Measurements from ENCODE around the gene NT5M.
A peak's percentile ranks its signal among the peaks of the same experiment; 100 is the strongest.
"Not testable (repeated sequence)": the region's sequence is repeated elsewhere in the genome, so short reads cannot be mapped to it uniquely, and the experiment has no call there.

NT5M gene

DNA sequence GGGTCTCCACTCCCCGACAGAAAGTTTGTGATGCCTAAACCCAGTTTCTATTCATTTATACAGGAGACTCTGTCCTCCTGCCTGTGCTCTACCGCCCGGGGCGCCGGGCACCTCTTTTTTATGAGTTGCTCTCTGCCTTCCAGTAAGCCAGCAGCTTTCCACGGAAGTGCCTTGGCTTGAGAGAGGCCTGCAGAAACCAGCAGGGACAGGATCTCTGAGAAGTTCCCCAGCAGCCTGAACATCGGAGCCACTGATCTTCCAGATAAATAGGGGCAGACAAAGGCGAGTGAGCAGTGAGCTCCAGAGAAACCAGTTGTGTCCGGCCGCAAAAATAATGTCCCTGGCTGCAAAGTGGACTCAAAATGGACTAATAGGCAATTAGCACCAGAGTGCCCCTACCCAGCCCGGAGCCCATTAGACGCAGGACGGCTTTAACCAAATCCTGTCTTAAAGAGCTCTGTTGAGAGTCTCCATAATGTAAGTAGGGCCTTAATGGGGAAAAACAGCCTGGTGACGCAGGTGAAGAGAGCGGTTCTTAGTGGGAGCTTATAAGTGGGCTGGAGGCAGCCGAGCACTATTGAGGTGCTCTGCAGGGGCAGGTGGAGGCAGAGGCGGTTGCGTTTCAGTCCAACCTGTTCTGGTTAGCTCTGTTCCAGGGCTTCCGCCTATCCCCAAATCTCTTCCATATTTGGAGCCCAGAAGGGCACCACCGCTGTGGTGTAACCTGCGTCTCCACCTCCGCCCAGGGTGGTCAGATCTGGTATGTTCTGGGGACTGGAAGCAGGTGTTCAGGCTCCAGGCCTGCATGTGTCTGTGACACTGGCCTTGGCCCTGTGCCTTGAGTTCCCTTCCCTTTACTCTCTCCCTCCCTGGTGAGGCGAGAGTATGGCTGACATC, 74.1 kb downstream of the NT5M start:
- DNase-seq (ENCODE audit: low read depth), result no peak

DNA sequence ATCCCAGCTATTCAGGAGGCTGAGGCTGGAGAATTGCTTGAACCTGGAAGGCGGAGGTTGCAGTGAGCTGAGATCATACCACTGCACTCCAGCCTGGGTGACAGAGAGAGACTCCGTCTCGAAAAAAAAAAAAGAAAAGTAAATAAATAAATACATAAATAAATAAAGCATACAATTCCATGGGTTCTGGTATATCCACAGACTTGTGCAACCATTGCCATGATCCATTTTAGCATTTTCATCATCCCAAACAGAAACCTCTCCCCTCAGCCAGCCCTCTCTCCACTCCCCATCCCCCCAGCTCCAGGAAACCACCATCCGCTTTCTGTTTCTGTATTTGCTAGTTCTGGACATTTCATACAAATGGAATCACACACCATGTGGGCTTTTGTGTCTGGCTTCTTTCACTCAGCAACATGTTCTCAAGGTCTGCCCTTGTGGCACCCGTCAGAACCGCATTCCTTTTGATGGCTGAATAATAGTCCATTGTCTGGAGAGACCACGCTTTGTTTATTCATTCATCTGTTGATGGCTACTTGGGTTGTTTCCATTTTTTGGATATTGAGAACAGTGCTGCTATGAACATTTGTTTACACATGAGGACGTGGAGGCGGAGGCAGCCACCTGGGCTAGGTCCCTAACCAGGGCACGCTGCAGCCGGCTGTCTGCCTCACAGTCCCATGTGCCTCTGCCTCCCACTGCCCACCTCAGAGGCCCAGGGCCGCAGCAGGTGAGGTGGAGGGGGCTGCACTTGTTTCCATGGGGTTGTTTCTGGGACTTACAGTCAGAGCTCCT, 76.2 kb downstream of the NT5M start:
- DNase-seq (ENCODE audit: low read depth), result no peak

GRCh38 chr17:17380145-17380925, 77.2 kb downstream of the NT5M start:
- no peak for DNase-seq (ENCODE audit: low read depth)

GRCh38 chr17:17381446-17382064, 78.4 kb downstream of the NT5M start:
- DNase-seq (ENCODE audit: low read depth), result no peak

- DNase-seq (ENCODE audit: low read depth), result no peak
Observed at GRCh38 chr17:17382065-17382459, 78.9 kb downstream of the NT5M start.

DNA sequence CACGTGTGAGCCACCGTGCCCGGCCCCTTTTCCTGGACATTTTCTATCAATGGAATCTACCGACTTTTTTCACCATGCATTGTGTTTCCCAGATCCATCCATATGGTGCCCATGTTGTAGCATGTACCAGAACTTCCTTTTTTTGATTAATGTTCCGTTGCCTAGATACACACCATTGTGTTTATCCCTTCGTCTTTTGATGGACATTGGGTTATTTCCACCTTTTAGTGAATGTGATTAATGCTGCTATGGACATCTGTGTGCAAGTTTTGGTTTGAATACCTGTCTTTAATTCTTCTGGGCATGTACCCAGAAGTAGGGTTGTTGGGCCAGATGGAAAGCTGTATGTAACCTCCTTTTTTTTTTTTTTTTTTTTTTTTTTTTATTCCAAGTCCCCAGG, 79.8 kb downstream of the NT5M start:
- DNase-seq (ENCODE audit: low read depth), result no peak

DNA sequence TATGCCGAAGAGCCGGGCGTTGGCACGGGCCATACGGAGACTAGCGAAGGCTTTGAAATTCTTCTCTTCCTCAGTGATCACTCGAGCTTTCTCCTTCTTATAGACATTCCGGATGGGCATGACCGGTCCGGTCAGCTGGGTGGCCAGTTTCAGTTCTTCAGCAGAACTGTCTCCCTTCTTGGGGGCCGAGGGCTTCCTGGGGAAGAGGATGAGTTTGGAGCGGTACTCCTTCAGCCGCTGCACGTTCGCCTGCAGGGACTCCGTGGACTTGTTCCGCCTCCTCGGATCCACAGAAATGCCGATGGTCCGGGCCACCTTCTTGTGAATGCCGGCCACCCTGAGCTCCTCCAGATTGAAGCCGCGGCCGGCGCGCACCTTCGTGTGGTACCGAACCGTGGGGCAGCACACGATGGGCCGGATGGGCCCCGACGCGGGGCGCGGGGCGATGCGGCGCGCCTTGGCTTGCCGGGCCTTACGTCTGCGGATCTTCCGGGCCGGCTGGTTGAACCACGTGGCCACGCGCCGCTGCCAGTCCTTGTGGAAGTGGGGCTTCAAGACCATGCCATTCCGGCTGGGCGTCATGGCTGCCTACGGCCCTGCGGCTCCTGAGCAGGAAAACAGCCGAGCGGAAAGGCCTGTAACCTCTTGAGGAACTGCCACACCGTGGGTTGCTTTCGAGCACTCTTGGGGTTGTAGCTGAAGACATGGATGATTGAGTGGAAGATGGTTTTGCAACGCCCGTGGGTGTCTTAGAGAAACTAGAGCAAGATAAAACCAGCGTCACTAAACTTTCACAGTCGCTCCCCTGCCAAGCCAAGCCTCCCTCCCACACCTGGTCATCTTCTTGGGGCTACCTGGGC, 80.5 kb downstream of the NT5M start:
- not testable (repeated sequence) for DNase-seq (ENCODE audit: low read depth)

GRCh38 chr17:17384291-17384615, 81.1 kb downstream of the NT5M start:
- DNase-seq (ENCODE audit: low read depth), result no peak

DNA sequence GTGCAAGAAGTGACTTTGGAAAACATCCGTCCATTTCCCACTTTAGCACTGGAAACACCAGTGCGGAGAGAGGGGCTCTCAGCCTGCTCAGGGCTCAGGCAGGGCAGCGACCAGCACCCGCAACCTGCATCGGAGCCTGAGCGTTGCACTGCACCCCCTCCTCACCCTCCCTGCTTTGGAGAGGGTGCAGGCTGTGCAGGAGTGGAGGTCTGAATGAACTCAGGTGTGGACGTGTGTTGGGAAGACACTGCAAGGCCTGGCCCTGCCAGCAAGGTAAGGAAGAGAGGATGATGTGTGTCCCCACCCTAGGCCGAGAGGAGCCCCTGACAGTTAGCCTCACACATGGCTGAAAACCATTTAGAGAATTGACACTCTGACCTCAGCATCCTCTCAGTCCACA, 81.8 kb downstream of the NT5M start:
- no peak for DNase-seq (ENCODE audit: low read depth)

DNA sequence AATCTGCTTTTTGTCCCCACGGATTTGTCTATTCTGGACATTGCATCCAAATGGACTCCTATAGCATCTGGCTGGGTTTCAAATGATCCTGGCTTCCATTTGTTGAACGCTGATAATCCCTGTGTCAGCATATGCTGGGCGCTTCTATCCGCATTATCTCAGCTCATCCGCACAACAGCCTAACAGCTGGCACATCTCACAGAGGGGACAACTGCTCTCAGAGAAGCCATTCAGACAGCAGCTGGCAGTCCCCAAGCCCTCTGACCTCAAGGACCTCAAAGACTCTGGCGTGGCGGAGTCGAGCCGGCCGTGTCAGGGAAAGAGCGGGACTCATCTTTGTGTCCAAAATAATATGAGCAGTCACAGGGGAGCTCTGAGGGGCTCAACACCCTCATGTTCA, 82.3 kb downstream of the NT5M start:
- DNase-seq (ENCODE audit: low read depth), result no peak

GRCh38 chr17:17386094-17386800, 83.1 kb downstream of the NT5M start:
- DNase-seq (ENCODE audit: low read depth), result no peak

GRCh38 chr17:17387017-17387497, 83.9 kb downstream of the NT5M start:
- DNase-seq (ENCODE audit: low read depth), result no peak

- no peak for DNase-seq (ENCODE audit: low read depth)
Observed at GRCh38 chr17:17387498-17388362, 84.6 kb downstream of the NT5M start.

GRCh38 chr17:17388657-17389496, 85.7 kb downstream of the NT5M start:
- DNase-seq (ENCODE audit: low read depth), result no peak

DNA sequence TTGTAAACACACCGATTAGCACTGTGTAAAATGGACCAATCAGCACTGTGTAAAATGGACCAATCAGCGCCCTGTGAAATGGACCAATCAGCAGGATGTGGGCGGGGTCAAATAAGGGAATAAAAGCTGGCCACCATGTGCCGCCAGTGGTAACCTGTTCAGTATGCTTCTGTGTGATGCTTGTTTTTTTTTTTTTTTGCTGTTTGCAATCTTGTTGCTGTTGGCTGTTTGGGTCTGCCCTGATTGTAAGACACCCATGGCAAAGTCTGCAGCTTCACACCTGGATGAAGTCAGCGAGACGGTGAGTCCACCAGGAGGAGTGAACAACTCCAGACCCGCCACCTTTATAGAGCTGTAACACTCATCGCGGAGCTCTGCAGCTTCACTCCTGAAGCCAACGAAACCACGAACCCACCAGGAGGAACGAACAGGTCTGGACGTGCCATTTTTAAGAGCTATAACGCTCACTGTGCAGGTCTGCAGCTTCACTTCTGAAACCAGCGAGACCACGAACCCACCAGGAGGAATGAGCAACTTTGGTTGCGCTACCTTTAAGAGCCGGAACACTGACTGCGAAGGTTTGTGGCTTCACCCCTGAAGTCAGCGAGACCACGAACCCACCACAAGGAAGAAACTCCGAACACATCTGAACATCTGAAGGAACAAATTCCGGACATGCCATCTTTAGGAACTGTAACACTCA, 88.6 kb downstream of the NT5M start:
- peak; percentile 27 for DNase-seq (ENCODE audit: low read depth)

- DNase-seq (ENCODE audit: low read depth), result no peak
Observed at GRCh38 chr17:17393976-17394375, 90.8 kb downstream of the NT5M start.

- DNase-seq (ENCODE audit: low read depth), result no peak
Observed at GRCh38 chr17:17394494-17394893, 91.3 kb downstream of the NT5M start.

Data from stimulated activated CD8-positive, alpha-beta memory T cell treated with anti-CD3 and anti-CD28 coated beads, Interleukin-12 subunit alpha, Interleukin-12 subunit beta, amount 100 ng/mL, for 4 hours (primary cell).